ENCODE results near the gene TMEM134.
"Not testable (repeated sequence)": the region's sequence is repeated elsewhere in the genome, so short reads cannot be mapped to it uniquely, and the experiment has no call there.

TMEM134 gene

GRCh38 chr11:67468759-67469507 is at the start of gene TMEM134:
Gene TMEM134, minus strand, starts transcription at chr11:67469251. Its CDS starts 59 bp downstream, at chr11:67469192.
- peak; percentile 58 for DNase-seq (ENCODE audit: low read depth)
- TF ChIP-seq CTCF (IDR thresholded peaks at IDR 0.05; ENCODE audit: control insufficient read depth, extremely low read depth, insufficient read depth) = peak; percentile 59
- peak within 1 kb of the TSS; percentile 76 for H3K4me3 ChIP-seq (ENCODE audit: low read depth, low read length)

- no peak overlapping the region for H3K4me3 ChIP-seq (ENCODE audit: low read depth, low read length)
- no peak for TF ChIP-seq CTCF (IDR thresholded peaks at IDR 0.05; ENCODE audit: control insufficient read depth, extremely low read depth, insufficient read depth)
- no peak for DNase-seq (ENCODE audit: low read depth)
These were observed 48.9 kb upstream of the TMEM134 start for GRCh38 chr11:67517784-67518552.

GRCh38 chr11:67516806-67517205 is 47.8 kb upstream of the TMEM134 start:
- no peak for DNase-seq (ENCODE audit: low read depth)
- no peak overlapping the region for H3K4me3 ChIP-seq (ENCODE audit: low read depth, low read length)
- TF ChIP-seq CTCF (IDR thresholded peaks at IDR 0.05; ENCODE audit: control insufficient read depth, extremely low read depth, insufficient read depth) = no peak

GRCh38 chr11:67514116-67514515 is 45.1 kb upstream of the TMEM134 start:
- DNase-seq (ENCODE audit: low read depth) = no peak
- TF ChIP-seq CTCF (IDR thresholded peaks at IDR 0.05; ENCODE audit: control insufficient read depth, extremely low read depth, insufficient read depth) = no peak
- H3K4me3 ChIP-seq (ENCODE audit: low read depth, low read length) = no peak overlapping the region

GRCh38 chr11:67511558-67511957 is 42.5 kb upstream of the TMEM134 start:
- DNase-seq (ENCODE audit: low read depth); H3K4me3 ChIP-seq (ENCODE audit: low read depth, low read length): not testable (repeated sequence)

- DNase-seq (ENCODE audit: low read depth) = no peak
- H3K4me3 ChIP-seq (ENCODE audit: low read depth, low read length) = no peak overlapping the region
- TF ChIP-seq CTCF (IDR thresholded peaks at IDR 0.05; ENCODE audit: control insufficient read depth, extremely low read depth, insufficient read depth) = no peak
These were observed 40.9 kb upstream of the TMEM134 start for GRCh38 chr11:67510023-67510345.

GRCh38 chr11:67508486-67509121 is 39.6 kb upstream of the TMEM134 start:
- no peak for TF ChIP-seq CTCF (IDR thresholded peaks at IDR 0.05; ENCODE audit: control insufficient read depth, extremely low read depth, insufficient read depth)
- peak; percentile 81 for DNase-seq (ENCODE audit: low read depth)
- H3K4me3 ChIP-seq (ENCODE audit: low read depth, low read length) = peak overlapping the region; percentile 67

All from LNCaP clone FGC (cell line).